Effector memory CD4-positive, alpha-beta T cell (primary cell): ENCODE data around the gene METTL22.

Experiments
- DNase-seq, 3 donors: peaks; one replicate each; pipeline ENCODE4 v3.0.0-alpha.2; 2020
- H3K27ac ChIP-seq: 2 replicates; pipeline ENCODE4 v1.7.0; 2013; ENCODE audit warnings: mild to moderate bottlenecking, low read length, moderate library complexity; ENCODE audit not compliant: insufficient read depth, poor library complexity, severe bottlenecking
- H3K27me3 ChIP-seq: replicated peaks from 2 replicates; pipeline ENCODE4 v1.7.0; 2013; ENCODE audit warnings: mild to moderate bottlenecking, low read length; ENCODE audit not compliant: insufficient read depth, control insufficient read depth, poor library complexity, severe bottlenecking
- H3K36me3 ChIP-seq: 2 replicates; pipeline ENCODE4 v1.7.0; 2013; ENCODE audit warnings: mild to moderate bottlenecking, low read length, moderate library complexity; ENCODE audit not compliant: control insufficient read depth, insufficient read depth
- H3K4me1 ChIP-seq: 2 replicates; pipeline ENCODE4 v1.7.0; 2013; ENCODE audit warnings: low read length, mild to moderate bottlenecking; ENCODE audit not compliant: control insufficient read depth, insufficient read depth, poor library complexity, severe bottlenecking
- H3K4me3 ChIP-seq: 2 replicates; pipeline ENCODE4 v1.7.0; 2013; ENCODE audit warnings: low read length, low read depth, mild to moderate bottlenecking; ENCODE audit not compliant: insufficient read depth, poor library complexity, severe bottlenecking
- H3K9me3 ChIP-seq: 2 replicates; pipeline ENCODE4 v1.7.0; 2013; ENCODE audit warnings: mild to moderate bottlenecking, low read length, moderate library complexity; ENCODE audit not compliant: control insufficient read depth

Gene METTL22

DNA sequence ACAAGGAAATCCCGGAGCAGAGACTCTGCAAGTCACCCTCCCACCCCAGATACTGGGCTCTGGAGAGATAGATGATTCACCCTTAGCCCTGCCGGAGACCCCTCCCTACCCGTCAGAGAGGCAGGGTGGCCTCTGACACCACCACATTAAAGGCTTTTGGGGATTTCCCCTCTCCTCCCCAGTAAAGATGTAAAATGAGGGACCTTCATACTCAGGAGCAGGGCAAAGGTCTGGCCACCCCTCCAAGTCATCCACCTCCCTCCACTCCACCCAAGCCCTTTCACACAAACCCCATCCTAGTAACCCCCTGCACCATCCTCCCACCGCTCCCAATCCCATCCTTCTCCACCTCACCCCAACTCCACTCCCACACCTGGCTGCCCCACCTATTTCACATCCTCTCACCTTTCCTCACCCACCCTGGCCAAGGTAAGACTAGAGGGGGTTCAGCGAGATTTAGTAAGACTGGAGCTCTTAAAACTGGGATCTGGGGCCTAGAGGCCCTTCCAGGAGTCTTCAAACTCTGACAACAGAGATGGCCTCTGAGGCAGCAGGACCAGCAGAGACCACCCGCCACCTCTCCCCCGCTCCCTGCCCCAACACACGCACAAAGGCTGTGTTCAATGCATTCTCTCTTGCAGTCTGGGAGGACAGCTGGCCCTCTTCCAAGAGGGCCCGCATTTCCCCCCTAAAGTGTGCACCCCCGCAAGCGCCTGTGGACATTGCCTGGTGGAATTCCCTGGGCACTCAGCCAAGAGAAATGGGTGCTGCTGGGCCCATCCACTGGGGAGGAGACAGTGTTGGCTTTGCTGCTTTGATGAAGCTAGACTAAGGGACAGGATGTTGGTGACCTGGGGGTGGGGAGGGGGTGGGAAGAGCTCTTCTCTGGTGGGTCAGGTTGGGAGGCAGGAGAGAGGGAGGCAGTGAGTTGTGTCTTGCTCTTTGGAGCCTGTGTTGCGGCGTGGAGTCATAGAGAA lies 54.0 kb downstream of the METTL22 start:
- H3K9me3 ChIP-seq, result no peaks in the 10 kb centered on the region
- no peaks in the 10 kb centered on the region for H3K27me3 ChIP-seq
- no peaks in the 10 kb centered on the region for H3K36me3 ChIP-seq
- no peak overlapping the region for H3K27ac ChIP-seq
- peak; percentile 47 to 52 (median 48) for DNase-seq
- peaks cover 15% of the 10 kb centered on the region for H3K4me1 ChIP-seq
- H3K4me3 ChIP-seq, result peak overlapping the region; percentile 83

DNA sequence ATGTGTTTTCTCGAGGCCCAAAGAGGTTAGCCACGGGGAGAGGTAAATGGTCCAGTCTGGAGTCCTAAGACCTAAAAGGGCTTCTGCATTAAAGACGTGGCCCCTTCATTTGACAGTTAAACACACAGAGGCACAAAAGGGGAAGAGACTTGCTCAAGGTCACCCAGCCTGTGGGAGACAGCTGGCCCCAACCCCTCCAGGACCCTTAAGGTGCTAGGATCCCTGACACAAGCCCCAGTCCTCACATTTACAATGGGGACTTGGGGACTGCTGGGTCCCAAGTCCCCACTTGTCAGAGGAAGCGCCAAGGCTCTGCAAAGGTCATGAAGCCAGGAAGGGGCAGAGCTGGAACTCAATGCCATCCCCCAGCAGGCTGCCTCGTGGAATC lies 54.7 kb downstream of the METTL22 start:
- Histone ChIP-seq H3K27ac (no peak overlapping the region), H3K4me3 (no peak overlapping the region), H3K27me3 (no peaks in the 10 kb centered on the region), H3K4me1 (peaks cover 15% of the 10 kb centered on the region), H3K36me3 (no peaks in the 10 kb centered on the region), H3K9me3 (no peaks in the 10 kb centered on the region)
- no peak for DNase-seq

DNA sequence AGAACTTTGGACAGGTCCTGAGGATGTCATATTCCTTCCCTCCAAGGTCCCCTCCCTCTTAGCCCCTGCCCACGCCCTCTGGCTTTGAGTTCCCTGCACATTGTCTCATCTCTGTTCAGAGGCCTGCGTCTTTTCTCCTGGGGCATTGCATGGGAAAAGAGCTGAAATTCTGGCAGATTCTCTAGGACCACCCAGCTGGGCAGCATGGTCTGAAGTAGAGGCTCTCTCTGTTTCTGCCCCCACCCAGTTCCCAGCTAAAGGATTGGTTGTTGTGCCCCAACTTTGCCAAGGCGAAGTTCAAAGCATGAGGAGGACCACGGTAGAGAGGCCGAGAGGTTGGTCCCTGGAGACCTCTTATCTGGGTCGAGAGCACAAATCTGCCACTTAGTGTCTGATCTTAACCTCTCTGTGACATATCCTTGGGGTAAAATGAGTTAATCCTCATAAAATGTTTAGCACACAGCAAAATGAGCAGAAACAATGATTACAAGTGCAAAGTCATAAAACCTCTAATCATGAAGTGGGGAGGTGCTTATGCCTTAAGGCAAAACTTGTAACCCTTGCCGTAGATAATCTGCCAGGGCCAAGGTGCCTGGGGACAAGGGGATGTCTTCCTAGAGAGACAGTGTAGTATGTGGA lies 55.4 kb downstream of the METTL22 start:
- Histone ChIP-seq H3K9me3 (no peaks in the 10 kb centered on the region), H3K4me3 (no peak overlapping the region), H3K27me3 (no peaks in the 10 kb centered on the region), H3K36me3 (no peaks in the 10 kb centered on the region), H3K27ac (no peak overlapping the region), H3K4me1 (peaks cover 15% of the 10 kb centered on the region)
- DNase-seq, result no peak

DNA sequence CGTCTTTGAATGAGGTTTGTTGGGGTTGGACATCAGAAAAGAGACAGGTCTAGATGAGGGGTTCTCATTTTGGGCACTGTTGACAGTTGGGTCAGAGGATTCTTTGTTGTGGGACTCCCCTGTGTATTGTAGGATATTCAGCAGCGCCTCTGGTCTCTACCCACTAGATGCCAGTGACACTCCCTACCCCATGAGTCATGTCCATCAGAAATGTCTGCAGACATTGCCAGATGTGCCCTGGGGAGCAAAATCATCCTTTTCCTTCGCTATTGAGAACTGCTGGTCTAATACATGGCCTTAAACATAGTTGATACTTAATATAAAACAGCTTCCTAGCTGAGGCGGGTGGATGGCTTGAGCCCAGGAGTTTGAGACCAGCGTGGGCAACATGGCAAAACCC lies 56.0 kb downstream of the METTL22 start:
- Histone ChIP-seq H3K27ac (no peak overlapping the region), H3K4me3 (no peak overlapping the region)

DNA sequence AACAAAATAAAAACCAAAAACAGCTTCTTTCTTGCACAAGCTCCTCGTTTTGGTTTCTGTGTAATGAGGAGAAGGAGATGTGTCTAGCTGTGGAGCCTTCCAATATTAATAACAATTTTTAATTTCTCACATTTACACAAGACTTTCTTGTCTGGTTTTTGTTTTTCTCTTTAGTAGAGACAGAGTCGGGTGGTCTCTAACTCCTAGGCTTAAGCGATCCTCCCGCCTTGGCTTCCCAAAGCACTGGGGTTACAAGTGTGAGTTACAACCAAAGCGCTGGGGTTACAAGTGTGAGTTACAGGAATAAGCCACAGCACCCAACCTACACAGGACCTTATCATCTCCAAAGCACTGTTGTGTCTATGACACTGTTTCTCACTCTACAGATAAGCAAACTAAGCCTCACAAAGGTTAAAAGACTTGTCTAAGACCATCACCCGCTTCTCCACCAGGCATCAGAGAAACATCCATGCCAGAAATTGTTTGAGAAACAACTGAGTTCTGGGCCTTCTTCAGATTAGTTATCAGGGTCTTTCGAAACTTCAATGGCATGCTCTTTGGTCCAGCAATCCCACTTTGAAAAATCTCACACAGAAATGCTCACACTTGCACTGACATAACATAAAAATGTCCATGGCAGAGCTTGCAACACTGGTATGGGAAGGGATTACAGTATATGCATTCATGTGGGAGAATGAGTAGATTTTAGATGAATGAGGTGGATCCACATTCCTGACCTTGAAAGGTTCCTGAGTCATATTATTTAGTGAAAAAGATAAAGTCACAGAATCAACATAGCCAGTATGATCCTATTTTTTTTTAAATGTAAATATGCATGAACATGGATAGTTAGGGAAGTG lies 56.8 kb downstream of the METTL22 start:
- Histone ChIP-seq H3K4me1 (peaks cover 15% of the 10 kb centered on the region), H3K27me3 (no peaks in the 10 kb centered on the region), H3K36me3 (no peaks in the 10 kb centered on the region), H3K27ac (no peak overlapping the region), H3K9me3 (no peaks in the 10 kb centered on the region), H3K4me3 (no peak overlapping the region)
- DNase-seq, result no peak

More for the DNA sequence above, 56.0 kb downstream of the METTL22 start:
- no peaks in the 10 kb centered on the region for H3K36me3 ChIP-seq
- H3K4me1 ChIP-seq, result peaks cover 15% of the 10 kb centered on the region
- H3K27me3 ChIP-seq, result no peaks in the 10 kb centered on the region
- no peak for DNase-seq
- H3K9me3 ChIP-seq, result no peaks in the 10 kb centered on the region

DNA sequence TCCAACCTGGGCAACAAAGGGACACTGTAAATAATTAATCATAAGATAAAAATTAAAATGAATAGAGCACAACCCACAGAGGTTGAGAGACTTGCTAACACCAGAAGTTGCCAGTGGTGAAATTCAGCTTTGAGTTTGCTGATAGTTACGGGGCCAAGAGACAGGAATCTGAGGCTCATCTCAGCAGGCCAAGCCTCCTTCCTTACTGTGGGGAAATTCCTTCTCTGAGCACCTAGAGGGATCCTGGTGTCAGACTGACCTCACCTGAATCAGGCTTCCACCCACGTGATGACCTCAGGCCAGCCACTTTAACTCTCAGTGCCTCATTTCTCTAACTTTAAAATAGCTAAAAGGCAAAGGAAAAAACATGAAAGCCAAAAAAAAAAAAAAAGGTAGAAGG lies 57.7 kb downstream of the METTL22 start:
- no peaks in the 10 kb centered on the region for H3K9me3 ChIP-seq
- H3K4me1 ChIP-seq, result peaks cover 13% of the 10 kb centered on the region
- no peak overlapping the region for H3K4me3 ChIP-seq
- H3K36me3 ChIP-seq, result no peaks in the 10 kb centered on the region
- DNase-seq, result no peak
- no peaks in the 10 kb centered on the region for H3K27me3 ChIP-seq
- no peak overlapping the region for H3K27ac ChIP-seq

DNA sequence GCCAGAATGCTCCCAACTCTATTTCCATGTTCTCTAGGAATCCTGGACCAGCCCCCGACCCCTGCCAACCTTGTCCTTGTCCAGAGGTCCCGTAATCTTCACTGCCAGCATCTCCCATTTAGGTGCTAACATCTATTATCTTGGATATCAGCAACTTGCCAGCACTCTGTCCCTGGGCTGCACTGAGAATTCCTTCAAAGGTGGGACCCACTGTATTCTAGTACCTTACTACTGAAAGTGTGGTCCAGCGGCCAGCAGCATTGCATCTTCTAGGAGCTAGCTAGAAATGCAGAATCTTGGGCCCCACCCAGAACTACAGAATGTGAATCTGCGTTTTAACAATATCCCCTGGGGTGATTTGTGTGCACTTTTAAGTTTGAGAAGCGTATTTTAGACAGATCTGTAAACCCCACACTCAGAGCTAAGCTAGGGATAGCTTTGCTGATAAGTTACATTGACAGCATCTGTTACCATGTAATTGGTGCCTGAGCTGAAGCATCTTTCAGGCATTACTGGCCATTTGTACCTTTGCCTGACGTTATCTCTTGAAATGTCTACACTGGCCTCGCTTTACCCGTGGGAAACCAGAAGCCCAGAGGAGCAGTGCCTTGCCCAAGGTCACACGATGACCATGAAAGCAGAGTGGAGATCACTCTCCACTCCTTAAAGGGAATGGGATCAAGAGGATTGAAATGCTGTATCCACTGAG lies 61.2 kb downstream of the METTL22 start:
- DNase-seq, result no peak
- H3K36me3 ChIP-seq, result no peaks in the 10 kb centered on the region
- H3K27ac ChIP-seq, result no peak overlapping the region
- H3K9me3 ChIP-seq, result no peaks in the 10 kb centered on the region
- H3K4me3 ChIP-seq, result no peak overlapping the region
- no peaks in the 10 kb centered on the region for H3K4me1 ChIP-seq
- H3K27me3 ChIP-seq, result no peaks in the 10 kb centered on the region

DNA sequence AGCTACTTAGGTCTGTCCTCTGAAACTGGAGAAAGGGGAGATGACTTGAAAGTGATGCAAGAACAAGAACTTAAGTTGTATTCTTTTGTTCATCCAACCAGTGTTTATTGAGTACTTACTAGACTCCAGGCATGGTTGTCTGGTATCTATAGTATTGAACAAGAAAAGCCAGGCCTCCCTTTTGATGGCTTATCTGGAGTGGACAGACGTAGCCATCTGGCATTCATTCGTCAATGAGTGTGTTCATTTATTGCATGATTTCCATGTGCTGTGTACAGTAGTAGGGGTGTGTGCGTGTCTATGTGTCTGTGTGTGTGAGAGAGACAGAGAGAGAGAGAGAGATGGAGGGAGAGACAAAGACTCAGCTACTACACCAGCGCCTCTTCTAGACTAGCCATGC lies 62.1 kb downstream of the METTL22 start:
- H3K36me3 ChIP-seq, result no peaks in the 10 kb centered on the region
- H3K9me3 ChIP-seq, result no peaks in the 10 kb centered on the region
- no peak overlapping the region for H3K4me3 ChIP-seq
- H3K27ac ChIP-seq, result no peak overlapping the region
- H3K4me1 ChIP-seq, result no peaks in the 10 kb centered on the region
- no peaks in the 10 kb centered on the region for H3K27me3 ChIP-seq
- DNase-seq, result no peak

DNA sequence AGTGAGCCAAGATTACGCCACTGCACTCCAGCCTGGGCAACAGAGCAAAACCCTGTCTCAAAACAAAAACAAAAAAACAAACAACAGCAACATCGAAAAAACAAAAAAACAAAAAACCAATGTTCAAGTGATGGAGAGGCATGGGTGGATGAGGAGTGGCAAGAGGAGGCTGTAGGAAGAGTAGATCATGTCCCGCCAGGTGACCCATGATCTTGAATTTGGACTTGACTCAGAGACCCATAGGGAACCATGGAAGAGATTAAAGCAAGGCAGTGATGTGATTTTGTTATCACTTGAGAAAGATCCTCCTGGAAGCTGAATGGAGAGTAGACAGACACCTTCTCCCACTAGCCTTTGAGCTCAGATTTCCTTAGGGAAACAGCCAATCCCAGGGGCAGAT lies 64.1 kb downstream of the METTL22 start:
- DNase-seq, result no peak
- peaks cover 6% of the 10 kb centered on the region for H3K9me3 ChIP-seq
- H3K36me3 ChIP-seq, result no peaks in the 10 kb centered on the region
- no peak overlapping the region for H3K4me3 ChIP-seq
- H3K4me1 ChIP-seq, result no peaks in the 10 kb centered on the region
- H3K27ac ChIP-seq, result no peak overlapping the region
- no peaks in the 10 kb centered on the region for H3K27me3 ChIP-seq
